Fibroblast of lung (primary cell): ENCODE measurements around the gene KCNG2. TPM values are rescaled to one million over a fixed set of nuclear protein-coding genes. Genes with fewer than 3 reads are reported as not detected.

ENCODE experiments used
- DNase-seq, 2 donors: peaks; one replicate each; pipeline versions ENCODE4 v3.0.0 to v3.0.0-alpha.2; 2010; ENCODE audit warnings: low read depth in 2 of 2
- H2AFZ ChIP-seq: 2 replicates; pipeline ENCODE4 v1.5.1; 2012; ENCODE audit warnings: low read length, control low read depth, inconsistent platforms
- H3K27ac ChIP-seq: 2 replicates; pipeline ENCODE4 v1.5.1; 2011; ENCODE audit warnings: low read length, control low read depth; ENCODE audit not compliant: insufficient read depth
- H3K27me3 ChIP-seq: 2 replicates; pipeline ENCODE4 v1.5.1; 2011; ENCODE audit warnings: mild to moderate bottlenecking, low read length; ENCODE audit not compliant: control insufficient read depth, insufficient read depth
- H3K36me3 ChIP-seq: 2 replicates; pipeline ENCODE4 v1.5.1; 2011; ENCODE audit warnings: low read length; ENCODE audit not compliant: control insufficient read depth, insufficient read depth
- H3K4me1 ChIP-seq: 2 replicates; pipeline ENCODE4 v1.5.1; 2011; ENCODE audit warnings: low read length; ENCODE audit not compliant: control insufficient read depth, insufficient read depth; ENCODE audit errors: extremely low read depth
- H3K4me2 ChIP-seq: 2 replicates; pipeline ENCODE4 v1.5.1; 2011; ENCODE audit warnings: low read length, control low read depth; ENCODE audit not compliant: insufficient read depth; ENCODE audit errors: extremely low read depth
- H3K4me3 ChIP-seq, 4 experiments: fragments of 200-600 bp in 1 of 4; sonication (generic) in 1 of 4; replicated peaks in 1 of 4; 2 replicates each; pipeline ENCODE4 v1.5.1; 2011 to 2016; ENCODE audit warnings: low read length in 4 of 4, low read depth in 3 of 4, mild to moderate bottlenecking in 3 of 4, control low read depth in 2 of 4, inconsistent platforms in 1 of 4, mixed read lengths in 1 of 4; ENCODE audit not compliant: insufficient read depth in 1 of 4; ENCODE audit errors: control extremely low read depth in 1 of 4
- H3K79me2 ChIP-seq: 2 replicates; pipeline ENCODE4 v1.5.1; 2012; ENCODE audit warnings: mild to moderate bottlenecking, low read length, inconsistent platforms; ENCODE audit not compliant: control insufficient read depth, insufficient read depth
- H3K9ac ChIP-seq: 2 replicates; pipeline ENCODE4 v1.5.1; 2011; ENCODE audit warnings: mild to moderate bottlenecking, low read length, control low read depth; ENCODE audit not compliant: insufficient read depth
- H3K9me3 ChIP-seq: 2 replicates; pipeline ENCODE4 v1.5.1; 2012; ENCODE audit warnings: low read depth, low read length; ENCODE audit not compliant: control insufficient read depth, insufficient read depth
- H4K20me1 ChIP-seq: 2 replicates; pipeline ENCODE4 v1.5.1; 2011; ENCODE audit warnings: low read length; ENCODE audit not compliant: control insufficient read depth, insufficient read depth; ENCODE audit errors: extremely low read depth
- EZH2 ChIP-seq: IDR thresholded peaks from 2 replicates; pipeline ENCODE4 v1.5.1; 2012; ENCODE audit warnings: low read length, control low read depth, mild to moderate bottlenecking; ENCODE audit errors: missing control alignments
- polyA plus RNA-seq, 2 donors: library from polyadenylated mRNA; depleted of rRNA in 1 of 2; stranded (reverse) in 1 of 2; unstranded in 1 of 2; fragments of >200 nt; gene quantifications; 2 replicates each; pipeline ENCODE4 v1.2.1, GENCODE V29; 2011 to 2012; ENCODE audit warnings: missing spikeins in 1 of 2
- total RNA-seq: library from RNA; depleted of rRNA; stranded (reverse); fragments of >200 nt; gene quantifications from 2 replicates; pipeline ENCODE4 v1.2.1, GENCODE V29; 2014
- TF ChIP-seq, protein P1 (sequence below), 2 donors: IDR thresholded peaks in 1 of 2; conservative IDR thresholded peaks in 1 of 2; 1 replicate in 1 of 2; 2 replicates in 1 of 2; pipeline ENCODE4 v1.5.1; 2011 to 2012; ENCODE audit warnings: low read length in 2 of 2, control low read depth in 1 of 2, inconsistent platforms in 1 of 2, low read depth in 1 of 2, mild to moderate bottlenecking in 1 of 2

The KCNG2 gene
- total and polyA plus RNA-seq, 2 donors (not counting 1 experiment from before 2014, with no cell fraction given): 0.42 to 10.1 TPM

DNA sequence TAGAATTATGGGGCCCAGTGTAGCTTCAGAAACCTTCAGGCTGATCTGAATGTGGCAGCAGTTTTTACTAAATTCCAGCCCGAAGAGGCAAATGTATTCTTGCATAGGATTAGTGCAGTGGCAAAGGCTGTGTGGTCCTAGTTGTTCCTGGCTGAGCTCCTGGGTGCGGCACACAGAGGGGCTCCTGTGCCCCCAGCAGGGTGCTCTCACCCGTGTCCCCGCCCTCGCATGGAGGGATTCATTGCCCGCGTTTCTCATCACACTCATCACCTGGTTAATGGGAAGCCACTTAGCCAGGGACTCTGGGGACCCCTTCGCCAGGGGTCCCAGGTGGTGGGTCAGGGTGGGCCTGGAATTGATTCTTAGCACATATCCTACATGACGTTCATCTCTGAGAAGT, 3.9 kb downstream of the KCNG2 start:
- no peak for DNase-seq
- H2AFZ ChIP-seq: no peak overlapping the region

DNA sequence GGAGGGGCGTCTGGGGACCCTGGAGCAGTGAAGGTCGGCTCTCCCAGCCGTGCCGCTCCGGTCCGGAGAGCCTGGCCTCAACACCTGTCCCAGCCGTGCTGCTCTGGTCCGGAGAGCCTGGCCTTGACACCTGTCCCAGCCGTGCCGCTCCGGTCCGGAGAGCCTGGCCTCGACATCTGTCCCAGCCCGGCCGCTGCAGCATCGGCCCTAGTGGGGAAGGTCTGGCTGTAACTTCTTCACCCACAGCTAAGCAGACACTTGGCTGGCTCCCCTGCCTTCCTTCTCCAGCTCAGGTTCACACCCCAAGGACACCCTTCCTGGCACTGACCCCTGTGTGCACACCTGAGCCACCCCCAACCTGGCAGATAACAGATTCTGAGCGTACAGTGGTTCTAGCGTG, 4.6 kb downstream of the KCNG2 start:
- no peaks in the 10 kb centered on the region for H3K79me2 ChIP-seq
- H4K20me1 ChIP-seq: no peaks in the 10 kb centered on the region
- DNase-seq: no peak
- H3K27ac ChIP-seq: no peak overlapping the region
- H2AFZ ChIP-seq: no peak overlapping the region
- H3K36me3 ChIP-seq: no peaks in the 10 kb centered on the region
- TF ChIP-seq, protein P1, sequence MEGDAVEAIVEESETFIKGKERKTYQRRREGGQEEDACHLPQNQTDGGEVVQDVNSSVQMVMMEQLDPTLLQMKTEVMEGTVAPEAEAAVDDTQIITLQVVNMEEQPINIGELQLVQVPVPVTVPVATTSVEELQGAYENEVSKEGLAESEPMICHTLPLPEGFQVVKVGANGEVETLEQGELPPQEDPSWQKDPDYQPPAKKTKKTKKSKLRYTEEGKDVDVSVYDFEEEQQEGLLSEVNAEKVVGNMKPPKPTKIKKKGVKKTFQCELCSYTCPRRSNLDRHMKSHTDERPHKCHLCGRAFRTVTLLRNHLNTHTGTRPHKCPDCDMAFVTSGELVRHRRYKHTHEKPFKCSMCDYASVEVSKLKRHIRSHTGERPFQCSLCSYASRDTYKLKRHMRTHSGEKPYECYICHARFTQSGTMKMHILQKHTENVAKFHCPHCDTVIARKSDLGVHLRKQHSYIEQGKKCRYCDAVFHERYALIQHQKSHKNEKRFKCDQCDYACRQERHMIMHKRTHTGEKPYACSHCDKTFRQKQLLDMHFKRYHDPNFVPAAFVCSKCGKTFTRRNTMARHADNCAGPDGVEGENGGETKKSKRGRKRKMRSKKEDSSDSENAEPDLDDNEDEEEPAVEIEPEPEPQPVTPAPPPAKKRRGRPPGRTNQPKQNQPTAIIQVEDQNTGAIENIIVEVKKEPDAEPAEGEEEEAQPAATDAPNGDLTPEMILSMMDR (conservative IDR thresholded peaks at IDR 0.05 in 1 of 2, IDR thresholded peaks at IDR 0.05 in 1 of 2; ENCODE audit: low read depth in 1 of 2, low read length in 2 of 2): no peak
- TF ChIP-seq EZH2: no peak
- H3K27me3 ChIP-seq: peaks cover 22% of the 10 kb centered on the region
- H3K4me2 ChIP-seq: no peak overlapping the region
- H3K9me3 ChIP-seq: no peaks in the 10 kb centered on the region
- no peak overlapping the region for H3K9ac ChIP-seq
- H3K4me1 ChIP-seq: peaks cover 5% of the 10 kb centered on the region
- H3K4me3 ChIP-seq: no peak overlapping the region

More for the DNA sequence above, 3.9 kb downstream of the KCNG2 start:
- peaks cover 10% of the 10 kb centered on the region for H3K4me1 ChIP-seq
- peaks cover 28% of the 10 kb centered on the region for H3K27me3 ChIP-seq
- H3K9me3 ChIP-seq: no peaks in the 10 kb centered on the region
- no peak overlapping the region for H3K4me3 ChIP-seq
- H3K9ac ChIP-seq: no peak overlapping the region
- no peak overlapping the region for H3K4me2 ChIP-seq
- H3K79me2 ChIP-seq: no peaks in the 10 kb centered on the region
- H3K27ac ChIP-seq: no peak overlapping the region
- no peaks in the 10 kb centered on the region for H3K36me3 ChIP-seq
- TF ChIP-seq, protein P1 (conservative IDR thresholded peaks at IDR 0.05 in 1 of 2, IDR thresholded peaks at IDR 0.05 in 1 of 2; ENCODE audit: low read depth in 1 of 2, low read length in 2 of 2): no peak
- TF ChIP-seq EZH2: no peak
- no peaks in the 10 kb centered on the region for H4K20me1 ChIP-seq

DNA sequence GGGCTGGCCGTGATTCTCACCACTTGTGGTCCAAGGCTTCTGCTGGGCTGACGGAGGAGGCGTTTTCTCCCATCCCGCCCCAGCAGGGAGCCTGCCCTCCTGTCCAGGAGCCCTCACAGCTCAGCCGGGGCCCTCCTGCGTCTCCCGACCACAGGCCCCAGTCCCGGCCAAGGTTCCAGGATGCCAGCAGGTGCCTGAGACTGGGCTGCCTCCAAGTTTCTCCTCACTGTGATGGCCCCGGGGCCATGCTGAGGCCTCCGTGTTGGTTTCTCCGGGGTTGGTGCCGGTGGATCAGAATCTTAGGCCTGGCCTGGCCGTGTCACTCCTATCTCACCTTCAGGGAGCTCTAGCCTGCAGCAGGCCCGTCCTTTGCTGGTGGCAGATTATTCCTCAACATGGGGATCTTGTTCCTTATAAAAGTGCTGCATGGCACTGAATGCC, 5.9 kb downstream of the KCNG2 start:
- peaks cover 14% of the 10 kb centered on the region for H3K27me3 ChIP-seq
- no peak overlapping the region for H3K4me2 ChIP-seq
- TF ChIP-seq, protein P1 (conservative IDR thresholded peaks at IDR 0.05 in 1 of 2, IDR thresholded peaks at IDR 0.05 in 1 of 2; ENCODE audit: low read depth in 1 of 2, low read length in 2 of 2): no peak
- no peak for TF ChIP-seq EZH2
- no peaks in the 10 kb centered on the region for H4K20me1 ChIP-seq
- H3K4me1 ChIP-seq: peaks cover 2% of the 10 kb centered on the region
- no peaks in the 10 kb centered on the region for H3K79me2 ChIP-seq
- no peak overlapping the region for H3K27ac ChIP-seq
- H3K36me3 ChIP-seq: no peaks in the 10 kb centered on the region
- H3K4me3 ChIP-seq: no peak overlapping the region
- no peak for DNase-seq
- no peak overlapping the region for H2AFZ ChIP-seq
- H3K9ac ChIP-seq: no peak overlapping the region
- H3K9me3 ChIP-seq: no peaks in the 10 kb centered on the region
